GM12878 (cell line): ENCODE measurements around the gene ATXN1. TPM values are rescaled to one million over a fixed set of nuclear protein-coding genes. Genes with fewer than 3 reads are reported as not detected.

Experiments used
- ATAC-seq: fragments of 200-7000 bp; cut with Tn5 transposase; 3 replicates; pipeline ENCODE4 v1.9.1; 2020; ENCODE audit warnings: mild to moderate bottlenecking, moderate library complexity
- BruUV-seq: library from RNA; stranded (reverse); fragments of 400-500 nt; replicated peaks from 2 replicates; lab custom pipeline; 2021; lab: Mats Ljungman, UMichigan
- CTCF ChIA-PET: fragments of 300-600 bp; sonication (Branson Sonifier 250); formaldehyde crosslinking; extraction: SDS; loops from one replicate; lab custom pipeline; 2021; ENCODE audit warnings: inconsistent platforms; lab: Yijun Ruan, JAX
- POLR2A ChIA-PET: fragments of 350-600 bp; formaldehyde crosslinking; extraction: SDS; loops from one replicate; lab custom pipeline; 2021; ENCODE audit warnings: inconsistent platforms; lab: Charles Lee
- RAD21 ChIA-PET: fragments of 300-600 bp; sonication (Branson Sonifier 250); formaldehyde crosslinking; loops from one replicate; lab custom pipeline; 2023; ENCODE audit warnings: antibody characterized with exemption; ENCODE audit not compliant: unreplicated experiment; lab: Charles Lee
- SMC1A ChIA-PET: fragments of 300-600 bp; sonication (Branson Sonifier 250); formaldehyde crosslinking; loops from one replicate; lab custom pipeline; 2023; ENCODE audit not compliant: unreplicated experiment, uncharacterized antibody; lab: Charles Lee
- DNase-seq: peaks from one replicate; pipeline ENCODE4 v3.0.0-alpha.2; 2011; ENCODE audit warnings: low read depth, low spot score
- FAIRE-seq: peaks from 3 replicates; lab custom pipeline; 2011; peaks lifted over from hg19 to GRCh38; lab: Jason Lieb, UNC
- H2AFZ ChIP-seq: 2 replicates; pipeline ENCODE4 v1.6.0; 2011; ENCODE audit warnings: low read depth, low read length, control low read depth; ENCODE audit not compliant: control insufficient read depth
- H3K27ac ChIP-seq: 2 replicates; pipeline ENCODE4 v1.5.1; 2011; ENCODE audit warnings: control low read depth; ENCODE audit not compliant: control insufficient read depth, insufficient read depth
- H3K27me3 ChIP-seq, 2 experiments: replicated peaks in 1 of 2; 2 replicates each; pipeline versions ENCODE4 v1.6.0 to v1.6.1; 2011; ENCODE audit warnings: low read length in 1 of 2; ENCODE audit not compliant: control insufficient read depth in 2 of 2, insufficient read depth in 2 of 2
- H3K36me3 ChIP-seq, 2 experiments: 2 replicates each; pipeline ENCODE4 v1.5.1; 2011; ENCODE audit warnings: low read length in 1 of 2; ENCODE audit not compliant: control insufficient read depth in 2 of 2, insufficient read depth in 2 of 2
- H3K4me1 ChIP-seq: 2 replicates; pipeline ENCODE4 v1.6.1; 2011; ENCODE audit warnings: mild to moderate bottlenecking, low read length, moderate library complexity, mixed read lengths; ENCODE audit not compliant: control insufficient read depth, insufficient read depth
- H3K4me2 ChIP-seq: 2 replicates; pipeline ENCODE4 v1.6.0; 2011; ENCODE audit warnings: control low read depth; ENCODE audit not compliant: control insufficient read depth, insufficient read depth
- H3K4me3 ChIP-seq: fragments of 200-600 bp; sonication (generic); 2 replicates; pipeline ENCODE4 v1.5.1; 2016
- H3K79me2 ChIP-seq: 2 replicates; pipeline ENCODE4 v1.6.0; 2011; ENCODE audit warnings: low read length; ENCODE audit not compliant: control insufficient read depth, insufficient read depth
- H3K9ac ChIP-seq: 2 replicates; pipeline ENCODE4 v1.8.0; 2011; ENCODE audit warnings: low read length, control low read depth, mixed read lengths; ENCODE audit not compliant: control insufficient read depth, insufficient read depth
- H3K9me3 ChIP-seq: replicated peaks from 3 replicates; pipeline ENCODE4 v1.5.1; 2011; ENCODE audit warnings: mild to moderate bottlenecking, low read length; ENCODE audit not compliant: control insufficient read depth, insufficient read depth
- H4K20me1 ChIP-seq: 2 replicates; pipeline ENCODE4 v1.6.0; 2011; ENCODE audit not compliant: control insufficient read depth, insufficient read depth
- BCL11A ChIP-seq: IDR thresholded peaks from 2 replicates; pipeline ENCODE4 v1.6.1; 2011; ENCODE audit warnings: low read depth, low read length
- DPF2 ChIP-seq: fragments of 450-650 bp; IDR thresholded peaks from 2 replicates; pipeline ENCODE4 v1.6.1; 2017; ENCODE audit warnings: mild to moderate bottlenecking
- ETV6 ChIP-seq, 2 experiments: fragments of 450-650 bp in 1 of 2; IDR thresholded peaks in 1 of 2; conservative IDR thresholded peaks in 1 of 2; 2 replicates each; pipeline ENCODE4 v1.6.1; 2014; ENCODE audit warnings: antibody characterized with exemption in 1 of 2, borderline replicate concordance in 1 of 2, low read depth in 1 of 2, mild to moderate bottlenecking in 1 of 2, moderate library complexity in 1 of 2
- KDM1A ChIP-seq: fragments of 200-600 bp; sonication (generic); IDR thresholded peaks from 2 replicates; pipeline ENCODE4 v1.6.1; 2016; ENCODE audit warnings: borderline replicate concordance
- SPI1 ChIP-seq: IDR thresholded peaks from 2 replicates; pipeline ENCODE4 v1.6.1; 2011; ENCODE audit warnings: low read depth, mild to moderate bottlenecking, low read length, moderate library complexity, borderline replicate concordance; ENCODE audit not compliant: insufficient read depth
- TARDBP ChIP-seq: IDR thresholded peaks from 2 replicates; pipeline ENCODE4 v1.6.1; 2016; ENCODE audit warnings: borderline replicate concordance
- ZZZ3 ChIP-seq: IDR thresholded peaks from 2 replicates; pipeline ENCODE4 v1.6.1; 2011; ENCODE audit warnings: low read depth; ENCODE audit not compliant: control insufficient read depth, insufficient read length
- WGBS: methylation state at CpG from one replicate; pipeline ENCODE4 v1.1.6; 2016; ENCODE audit warnings: low lambda C conversion rate; ENCODE audit not compliant: insufficient replicate concordance, insufficient coverage; ENCODE audit errors: missing lambda C conversion rate; 5-methylcytosine and 5-hydroxymethylcytosine counted together
- in situ Hi-C: fragments of 300-500 bp; cut with MboI; formaldehyde crosslinking; loops from 9 replicates; pipeline ENCODE4 v1.14.3; 2018; ENCODE audit warnings: mixed read lengths
- intact Hi-C: fragments of 100-400 bp; cut with micrococcal nuclease; formaldehyde crosslinking; loops from one replicate; pipeline ENCODE4 v1.14.2; 2022; ENCODE audit not compliant: unreplicated experiment
- polyA plus RNA-seq, 11 experiments: library from polyadenylated mRNA; depleted of rRNA in 4 of 11; unstranded in 6 of 11; stranded (reverse) in 5 of 11; fragments of >200 nt; fragmentation: Nextera tagmentation in 4 of 11; fragmentation: Illumina TruSeq in 1 of 11; extraction: Ambion mirVana in 4 of 11; extraction: Trizol in 1 of 11; gene quantifications; 1 replicate in 1 of 11; 2 replicates in 10 of 11; pipeline versions ENCODE4 v1.2.1 to v1.2.3, GENCODE V29; 2011 to 2016; ENCODE audit warnings: inconsistent platforms in 2 of 11, missing spikeins in 2 of 11, low read depth in 1 of 11
- total RNA-seq, 4 experiments: library from RNA; depleted of rRNA in 3 of 4; stranded (reverse); fragments of >200 nt in 3 of 4; fragmentation: Illumina TruSeq in 1 of 4; extraction: Trizol in 1 of 4; gene quantifications; 2 replicates each; pipeline versions ENCODE4 v1.2.1 to v1.2.3, GENCODE V29; 2013 to 2021
- TF ChIP-seq, protein P1 (sequence below): fragments of 150-350 bp; IDR thresholded peaks from 2 replicates; pipeline ENCODE4 v1.6.1; 2014; ENCODE audit warnings: mild to moderate bottlenecking, low read depth, low read length
- TF ChIP-seq, protein P2 (sequence below): fragments of 450-650 bp; IDR thresholded peaks from 2 replicates; pipeline ENCODE4 v1.6.1; 2016; ENCODE audit warnings: mild to moderate bottlenecking, moderate library complexity, borderline replicate concordance

Gene ATXN1
- total and polyA plus RNA-seq, 10 of the 15 experiments (the other 5 are each of a cell fraction or from before 2014, with no cell fraction given), result 12.2 to 51.2 (median 20.5) TPM

DNA sequence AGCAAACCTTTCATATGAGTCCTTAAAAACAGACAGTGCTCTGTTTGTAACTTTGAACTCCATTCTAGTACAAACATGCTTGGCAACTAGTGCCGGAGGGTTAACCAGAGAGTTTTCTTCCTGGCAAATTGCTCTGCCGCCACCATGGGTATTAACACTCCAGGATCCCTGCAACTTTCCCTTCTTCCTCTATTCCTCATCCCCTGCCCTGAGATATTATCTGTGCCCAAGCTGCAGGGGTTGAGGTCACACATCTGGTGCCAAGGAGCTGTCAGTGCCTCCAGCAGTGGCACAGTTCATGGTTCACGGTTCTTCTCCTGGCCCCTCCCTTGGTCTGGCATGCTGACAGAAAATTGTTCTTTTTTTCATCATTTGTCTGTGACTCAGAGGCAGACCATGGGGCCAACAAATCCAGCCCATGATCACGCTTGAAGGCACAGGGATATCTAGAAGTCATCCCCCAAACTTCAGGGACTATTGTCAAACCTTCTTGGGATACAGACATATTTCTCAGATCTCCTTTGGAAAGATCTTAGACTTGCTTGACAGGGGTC, 77.5 kb downstream of the ATXN1 start:
- no peak for DNase-seq
- SMC1A ChIA-PET, result interaction anchor here (0.5 to 1.4 kb wide), 7 partner anchors 13 to 87 kb away, joined by 3 to 11 read pairs (median 3); no protein-coding TSS in a partner anchor
- no peaks in the 10 kb centered on the region; the same call in 2 of the 3 replicates for H3K9me3 ChIP-seq
- TF ChIP-seq, protein P1, sequence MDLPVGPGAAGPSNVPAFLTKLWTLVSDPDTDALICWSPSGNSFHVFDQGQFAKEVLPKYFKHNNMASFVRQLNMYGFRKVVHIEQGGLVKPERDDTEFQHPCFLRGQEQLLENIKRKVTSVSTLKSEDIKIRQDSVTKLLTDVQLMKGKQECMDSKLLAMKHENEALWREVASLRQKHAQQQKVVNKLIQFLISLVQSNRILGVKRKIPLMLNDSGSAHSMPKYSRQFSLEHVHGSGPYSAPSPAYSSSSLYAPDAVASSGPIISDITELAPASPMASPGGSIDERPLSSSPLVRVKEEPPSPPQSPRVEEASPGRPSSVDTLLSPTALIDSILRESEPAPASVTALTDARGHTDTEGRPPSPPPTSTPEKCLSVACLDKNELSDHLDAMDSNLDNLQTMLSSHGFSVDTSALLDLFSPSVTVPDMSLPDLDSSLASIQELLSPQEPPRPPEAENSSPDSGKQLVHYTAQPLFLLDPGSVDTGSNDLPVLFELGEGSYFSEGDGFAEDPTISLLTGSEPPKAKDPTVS, result no peak
- TF ChIP-seq, all 136 proteins: peak for 0
- H3K4me2 ChIP-seq, result no peak overlapping the region
- H2AFZ ChIP-seq, result no peak overlapping the region
- no peaks in the 10 kb centered on the region for H3K27me3 ChIP-seq
- no peak overlapping the region for H3K27ac ChIP-seq
- H3K79me2 ChIP-seq, result no peaks in the 10 kb centered on the region
- ChIA-PET POLR2A (no interaction called here), RAD21 (interaction anchor here (0.5 to 1.8 kb wide), 4 partner anchors 13 to 179 kb away, joined by 3 to 5 read pairs (median 4); no protein-coding TSS in a partner anchor), CTCF (interaction anchor here (1.3 kb wide), 1 partner anchor 23 kb away, joined by 6 read pairs; no protein-coding TSS in a partner anchor)
- H4K20me1 ChIP-seq, result no peaks in the 10 kb centered on the region
- H3K4me1 ChIP-seq, result peaks cover 28% of the 10 kb centered on the region
- H3K4me3 ChIP-seq, result no peak overlapping the region
- FAIRE-seq (no peak), ATAC-seq (peak; percentile 42)
- H3K9ac ChIP-seq, result no peak overlapping the region
- in situ Hi-C loops (no loop called here), intact Hi-C loops (no loop called here)
- BruUV-seq, result no TSS peak
- H3K36me3 ChIP-seq, result no peaks in the 10 kb centered on the region; a peak in 1 of 4 replicates
- 95% methylated on average over 4 of the region's 4 CpGs for WGBS

GRCh38 chr6:16681260-16681873, 79.9 kb downstream of the ATXN1 start:
- Histone ChIP-seq H4K20me1 (no peaks in the 10 kb centered on the region), H3K27me3 (no peaks in the 10 kb centered on the region), H3K27ac (no peak overlapping the region), H3K79me2 (no peaks in the 10 kb centered on the region), H3K36me3 (no peaks in the 10 kb centered on the region; a peak in 2 of 4 replicates), H3K4me3 (no peak overlapping the region), H3K9me3 (no peaks in the 10 kb centered on the region; the same call in 2 of the 3 replicates), H3K4me2 (no peak overlapping the region), H3K4me1 (peaks cover 23% of the 10 kb centered on the region), H2AFZ (no peak overlapping the region), H3K9ac (no peak overlapping the region)
- 66% methylated on average over 8 of the region's 8 CpGs for WGBS
- in situ Hi-C loops (no loop called here), intact Hi-C loops (no loop called here)
- SMC1A ChIA-PET, result interaction anchor here (0.8 to 2.1 kb wide), 9 partner anchors 10 to 170 kb away, joined by 3 to 8 read pairs (median 4); no protein-coding TSS in a partner anchor
- ATAC-seq, result no peak
- CTCF ChIA-PET, result interaction anchor here (1.1 kb wide), 1 partner anchor 396 kb away, joined by 3 read pairs; no protein-coding TSS in a partner anchor
- RAD21 ChIA-PET, result interaction anchor here (1.5 to 2.0 kb wide), 2 partner anchors 167 to 170 kb away, joined by 3 to 7 read pairs; no protein-coding TSS in a partner anchor
- POLR2A ChIA-PET, result interaction anchor here (1.4 kb wide), 1 partner anchor 18 kb away, joined by 4 read pairs; no protein-coding TSS in a partner anchor
- DNase-seq, result no peak
- no TSS peak for BruUV-seq
- FAIRE-seq, result no peak
- TF ChIP-seq ETV6 (conservative IDR thresholded peaks at IDR 0.05 in 1 of 2, IDR thresholded peaks at IDR 0.05 in 1 of 2; ENCODE audit: borderline replicate concordance in 1 of 2, low read depth in 1 of 2) (no peak), ZZZ3 (no peak), SPI1 (no peak), KDM1A (no peak), DPF2 (no peak), BCL11A (no peak), TARDBP (no peak)
- TF ChIP-seq, protein P2, sequence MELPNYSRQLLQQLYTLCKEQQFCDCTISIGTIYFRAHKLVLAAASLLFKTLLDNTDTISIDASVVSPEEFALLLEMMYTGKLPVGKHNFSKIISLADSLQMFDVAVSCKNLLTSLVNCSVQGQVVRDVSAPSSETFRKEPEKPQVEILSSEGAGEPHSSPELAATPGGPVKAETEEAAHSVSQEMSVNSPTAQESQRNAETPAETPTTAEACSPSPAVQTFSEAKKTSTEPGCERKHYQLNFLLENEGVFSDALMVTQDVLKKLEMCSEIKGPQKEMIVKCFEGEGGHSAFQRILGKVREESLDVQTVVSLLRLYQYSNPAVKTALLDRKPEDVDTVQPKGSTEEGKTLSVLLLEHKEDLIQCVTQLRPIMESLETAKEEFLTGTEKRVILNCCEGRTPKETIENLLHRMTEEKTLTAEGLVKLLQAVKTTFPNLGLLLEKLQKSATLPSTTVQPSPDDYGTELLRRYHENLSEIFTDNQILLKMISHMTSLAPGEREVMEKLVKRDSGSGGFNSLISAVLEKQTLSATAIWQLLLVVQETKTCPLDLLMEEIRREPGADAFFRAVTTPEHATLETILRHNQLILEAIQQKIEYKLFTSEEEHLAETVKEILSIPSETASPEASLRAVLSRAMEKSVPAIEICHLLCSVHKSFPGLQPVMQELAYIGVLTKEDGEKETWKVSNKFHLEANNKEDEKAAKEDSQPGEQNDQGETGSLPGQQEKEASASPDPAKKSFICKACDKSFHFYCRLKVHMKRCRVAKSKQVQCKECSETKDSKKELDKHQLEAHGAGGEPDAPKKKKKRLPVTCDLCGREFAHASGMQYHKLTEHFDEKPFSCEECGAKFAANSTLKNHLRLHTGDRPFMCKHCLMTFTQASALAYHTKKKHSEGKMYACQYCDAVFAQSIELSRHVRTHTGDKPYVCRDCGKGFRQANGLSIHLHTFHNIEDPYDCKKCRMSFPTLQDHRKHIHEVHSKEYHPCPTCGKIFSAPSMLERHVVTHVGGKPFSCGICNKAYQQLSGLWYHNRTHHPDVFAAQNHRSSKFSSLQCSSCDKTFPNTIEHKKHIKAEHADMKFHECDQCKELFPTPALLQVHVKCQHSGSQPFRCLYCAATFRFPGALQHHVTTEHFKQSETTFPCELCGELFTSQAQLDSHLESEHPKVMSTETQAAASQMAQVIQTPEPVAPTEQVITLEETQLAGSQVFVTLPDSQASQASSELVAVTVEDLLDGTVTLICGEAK, result no peak
